GM19099 (cell line): ENCODE measurements around the gene CHRND.

Experiments used
- POLR2A ChIP-seq: IDR thresholded peaks from 3 replicates; pipeline ENCODE4 v1.6.1; 2011; ENCODE audit warnings: low read depth; ENCODE audit not compliant: insufficient read length; ENCODE audit errors: extremely low read depth

CHRND gene

GRCh38 chr2:232525199-232525598, 761 bp upstream of the CHRND start:
- no peak for TF ChIP-seq POLR2A

GRCh38 chr2:232526372-232526941, 497 bp downstream of the CHRND start:
- TF ChIP-seq POLR2A: no peak

- TF ChIP-seq POLR2A: no peak
Observed at GRCh38 chr2:232527905-232528470, 2.0 kb downstream of the CHRND start.

GRCh38 chr2:232528746-232529460, 2.9 kb downstream of the CHRND start:
- no peak for TF ChIP-seq POLR2A

GRCh38 chr2:232529806-232530547, 4.0 kb downstream of the CHRND start:
- TF ChIP-seq POLR2A: no peak

GRCh38 chr2:232530626-232531260, 4.8 kb downstream of the CHRND start:
- no peak for TF ChIP-seq POLR2A

- no peak for TF ChIP-seq POLR2A
Observed at GRCh38 chr2:232532419-232532818, 6.5 kb downstream of the CHRND start.

- TF ChIP-seq POLR2A: no peak
Observed at GRCh38 chr2:232533944-232534710, 8.2 kb downstream of the CHRND start.

- no peak for TF ChIP-seq POLR2A
Observed at GRCh38 chr2:232534940-232535651, 9.1 kb downstream of the CHRND start.

GRCh38 chr2:232535761-232536530, 10.0 kb downstream of the CHRND start:
- no peak for TF ChIP-seq POLR2A

GRCh38 chr2:232537079-232537478, 11.1 kb downstream of the CHRND start:
- TF ChIP-seq POLR2A: no peak

GRCh38 chr2:232537499-232537898, 11.5 kb downstream of the CHRND start:
- no peak for TF ChIP-seq POLR2A

GRCh38 chr2:232538671-232539070, 12.7 kb downstream of the CHRND start:
- no peak for TF ChIP-seq POLR2A
